ENCODE results near the gene F2RL3.
"Not testable (repeated sequence)": the region's sequence is repeated elsewhere in the genome, so short reads cannot be mapped to it uniquely, and the experiment has no call there.

The F2RL3 gene

DNA sequence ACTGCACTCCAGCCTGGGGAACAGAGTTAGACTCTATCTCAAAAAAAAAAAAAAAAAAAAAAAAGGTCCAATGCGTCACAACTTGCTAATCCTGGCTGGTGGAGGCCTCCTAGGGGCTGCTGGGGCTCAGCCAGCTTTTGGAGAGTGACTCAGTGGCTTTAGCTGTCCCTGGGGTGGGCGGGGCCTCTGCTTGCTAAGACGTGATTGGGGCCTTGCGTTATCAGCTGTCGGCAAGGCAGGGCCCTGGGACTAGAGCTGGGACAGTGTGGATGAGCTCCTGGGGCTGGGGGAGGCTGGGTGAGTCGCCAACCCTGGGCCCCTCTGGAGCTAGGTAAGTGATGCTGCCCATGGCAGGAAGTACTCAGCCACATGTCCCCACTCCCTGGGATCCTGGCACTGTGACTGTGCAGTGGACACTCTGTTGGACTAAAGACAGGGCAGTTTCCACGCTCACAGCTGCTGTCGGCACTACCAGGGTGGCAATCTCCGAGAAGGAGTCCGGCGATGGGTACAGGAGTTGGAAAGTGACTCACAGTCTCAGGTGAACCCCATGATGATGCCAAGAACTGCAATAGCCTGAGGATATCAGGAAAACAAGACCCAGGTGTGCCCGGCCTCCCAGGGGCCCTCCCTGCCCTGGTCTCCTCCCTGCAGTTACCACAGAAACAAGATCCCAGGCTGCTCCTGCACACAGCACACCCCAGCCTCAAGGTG lies 32.2 kb downstream of the F2RL3 start:
- DNase-seq (no peak), ATAC-seq (no peak)
- Mint-ChIP-seq H3K9me3 (peaks cover 5 to 17% of the 10 kb centered on the region in 2 donors), H3K27me3 (no peaks in the 10 kb centered on the region), H3K4me1 (peaks cover 10% of the 10 kb centered on the region), H3K4me3 (no peak overlapping the region), H3K27ac (peak overlapping the region in 1 of 2 donors; percentile 78)

DNA sequence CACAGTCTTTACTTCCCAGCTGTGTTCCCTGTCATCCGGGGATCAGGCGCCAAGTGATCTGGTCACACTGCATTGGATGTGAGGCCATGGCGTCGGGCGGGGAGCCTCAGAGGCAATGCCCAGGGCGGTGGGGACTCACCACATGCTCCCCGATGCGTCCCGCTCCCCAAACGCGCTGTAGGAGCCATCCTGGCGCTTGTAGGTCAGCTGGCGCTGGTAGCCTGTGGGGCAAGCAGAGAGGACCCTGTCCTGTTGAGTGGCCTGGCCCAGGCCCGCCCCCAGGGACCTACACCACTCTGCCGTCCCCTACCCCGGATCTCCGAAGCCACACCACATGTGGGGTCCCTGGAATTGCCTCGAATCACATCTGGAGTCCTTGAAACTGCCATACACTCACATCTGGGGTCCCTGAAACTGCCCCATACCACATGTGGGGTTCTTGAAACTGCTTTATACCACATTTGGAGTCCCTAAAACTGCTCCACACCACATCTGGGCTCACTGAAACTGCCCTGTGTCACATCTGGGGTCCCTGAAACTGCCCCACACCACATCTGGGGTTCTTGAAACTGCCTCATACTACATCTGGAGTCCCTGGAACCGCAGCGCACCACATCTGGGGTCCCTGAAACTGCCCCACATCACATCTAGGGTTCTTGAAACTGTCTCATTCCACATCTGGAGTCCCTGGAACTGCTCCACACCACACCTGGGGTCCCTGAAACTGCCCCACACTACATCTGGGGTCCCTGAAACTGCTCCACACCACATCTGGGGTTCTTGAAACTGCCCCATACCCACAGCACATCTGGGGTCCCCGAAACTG lies 33.2 kb downstream of the F2RL3 start:
- H3K4me1 Mint-ChIP-seq, result peaks cover 10% of the 10 kb centered on the region
- no peaks in the 10 kb centered on the region for H3K27me3 Mint-ChIP-seq
- no peak overlapping the region for H3K4me3 Mint-ChIP-seq
- H3K27ac Mint-ChIP-seq, result peak overlapping the region in 1 of 2 donors; percentile 56
- ATAC-seq (no peak), DNase-seq (no peak)
- H3K9me3 Mint-ChIP-seq, result peaks cover 11 to 25% of the 10 kb centered on the region in 2 donors

DNA sequence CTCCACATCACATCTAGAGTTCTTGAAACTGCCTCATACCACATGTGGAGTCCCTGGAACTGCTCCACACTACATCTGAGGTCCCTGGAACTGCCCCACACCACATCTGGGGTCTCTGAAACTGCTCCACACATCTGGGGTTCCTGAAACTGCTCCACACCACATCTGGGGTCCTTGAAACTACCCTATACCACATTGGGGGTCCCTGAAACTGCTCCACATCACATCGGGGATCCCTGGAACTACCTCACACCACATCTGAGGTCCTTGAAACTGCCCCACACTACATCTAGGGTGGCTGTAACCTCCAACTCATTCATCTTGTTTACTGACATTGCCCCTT lies 33.8 kb downstream of the F2RL3 start:
- Mint-ChIP-seq H3K4me1 (peaks cover 10% of the 10 kb centered on the region), H3K27me3 (no peaks in the 10 kb centered on the region), H3K4me3 (no peak overlapping the region), H3K27ac (peak overlapping the region in 1 of 2 donors; percentile 56), H3K9me3 (peaks cover 12 to 28% of the 10 kb centered on the region in 2 donors)
- ATAC-seq, result no peak
- DNase-seq, result no peak

DNA sequence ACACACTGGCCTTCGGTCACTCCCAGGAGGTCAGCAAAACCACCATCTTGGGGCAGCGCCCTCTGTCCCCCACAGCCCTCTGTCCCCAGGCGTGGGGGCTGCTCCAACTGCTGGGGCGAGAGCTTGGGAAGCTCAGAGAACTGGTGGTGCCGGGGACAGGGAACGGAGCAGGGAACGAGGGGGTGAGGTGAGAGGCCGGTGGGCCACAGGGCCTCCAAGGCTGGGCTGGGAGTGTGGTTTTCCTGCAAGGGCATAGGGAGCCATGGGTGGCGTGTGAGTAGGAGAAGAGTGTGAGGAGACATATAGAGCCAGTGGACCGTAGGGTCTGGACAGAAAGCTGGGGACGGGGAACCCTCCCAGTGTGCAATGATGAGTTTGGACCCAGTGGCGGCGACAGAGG lies 34.1 kb downstream of the F2RL3 start:
- ATAC-seq, result no peak
- peaks cover 12 to 28% of the 10 kb centered on the region in 2 donors for H3K9me3 Mint-ChIP-seq
- no peak overlapping the region for H3K4me3 Mint-ChIP-seq
- peak overlapping the region in 1 of 2 donors; percentile 8 for H3K27ac Mint-ChIP-seq
- no peaks in the 10 kb centered on the region for H3K27me3 Mint-ChIP-seq
- no peak for DNase-seq
- H3K4me1 Mint-ChIP-seq, result peaks cover 10% of the 10 kb centered on the region

DNA sequence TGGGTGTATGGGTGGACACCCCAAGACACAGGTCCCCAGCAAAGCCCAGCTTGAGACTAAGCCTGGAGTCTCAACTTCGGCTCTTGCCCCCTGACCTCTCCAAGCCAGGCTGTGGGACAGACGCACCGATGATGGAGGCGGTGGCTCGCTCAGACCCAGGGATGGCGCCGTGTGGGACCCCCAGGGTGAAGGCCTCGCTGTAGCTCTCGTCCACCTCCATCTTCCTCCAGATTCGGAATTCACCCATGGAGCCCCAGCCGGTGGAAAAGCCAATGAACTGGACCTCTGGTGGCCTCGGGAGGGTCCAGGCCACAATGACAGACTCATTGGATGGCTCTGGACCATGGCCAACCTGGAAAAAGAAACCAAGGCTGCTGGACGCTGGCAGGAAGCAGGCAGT lies 39.1 kb downstream of the F2RL3 start:
- DNase-seq (no peak), ATAC-seq (no peak)
- Mint-ChIP-seq H3K27ac (no peak overlapping the region), H3K4me1 (peaks cover 1% of the 10 kb centered on the region), H3K4me3 (no peak overlapping the region), H3K9me3 (peaks cover 16 to 29% of the 10 kb centered on the region in 2 donors), H3K27me3 (no peaks in the 10 kb centered on the region)

DNA sequence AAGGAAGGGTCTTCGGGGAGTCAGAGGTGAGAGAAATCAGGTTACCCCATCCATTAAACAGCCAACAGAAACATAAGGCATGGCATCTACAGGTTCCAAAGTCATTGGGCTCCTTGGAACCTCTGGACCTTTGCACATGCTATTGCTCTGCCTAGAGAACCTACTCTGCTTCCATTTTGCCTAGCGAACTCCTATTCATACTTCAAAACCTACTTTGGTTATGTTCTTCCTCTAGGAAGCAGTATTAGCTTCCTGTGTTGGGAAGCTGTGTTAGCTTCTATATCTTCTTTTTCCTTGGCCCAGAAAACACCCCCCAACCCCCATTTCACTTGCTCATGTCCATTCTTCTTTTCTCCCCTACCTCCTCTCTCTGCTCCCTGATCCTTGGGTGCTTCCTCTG lies 39.6 kb downstream of the F2RL3 start:
- H3K9me3 Mint-ChIP-seq, result peaks cover 18 to 32% of the 10 kb centered on the region in 2 donors
- H3K4me1 Mint-ChIP-seq, result no peaks in the 10 kb centered on the region
- H3K27ac Mint-ChIP-seq, result no peak overlapping the region
- ATAC-seq (no peak), DNase-seq (no peak)
- H3K4me3 Mint-ChIP-seq, result no peak overlapping the region
- no peaks in the 10 kb centered on the region for H3K27me3 Mint-ChIP-seq

DNA sequence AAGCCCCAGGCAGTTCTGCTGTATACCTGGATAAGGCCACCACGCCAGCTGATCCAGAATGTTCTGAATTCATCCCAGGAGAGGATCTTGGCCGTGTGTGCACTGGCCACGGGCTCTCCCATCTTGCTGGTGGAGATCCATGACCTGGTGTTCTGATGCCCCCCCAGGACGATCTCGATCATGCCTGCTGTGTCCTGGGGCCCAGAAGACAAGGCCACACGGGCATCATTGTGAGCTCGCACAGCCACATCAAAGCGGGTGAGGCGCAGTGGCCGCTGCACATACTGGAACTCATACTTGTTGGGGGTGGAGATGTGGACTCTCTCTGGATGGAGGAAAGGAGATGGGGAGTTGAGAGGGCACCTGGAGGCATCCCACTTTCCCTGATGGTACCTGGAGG lies 40.1 kb downstream of the F2RL3 start:
- no peaks in the 10 kb centered on the region for H3K27me3 Mint-ChIP-seq
- H3K27ac Mint-ChIP-seq, result no peak overlapping the region
- no peaks in the 10 kb centered on the region for H3K4me1 Mint-ChIP-seq
- H3K9me3 Mint-ChIP-seq, result peaks cover 24 to 38% of the 10 kb centered on the region in 2 donors
- no peak overlapping the region for H3K4me3 Mint-ChIP-seq
- no peak for DNase-seq
- no peak for ATAC-seq

DNA sequence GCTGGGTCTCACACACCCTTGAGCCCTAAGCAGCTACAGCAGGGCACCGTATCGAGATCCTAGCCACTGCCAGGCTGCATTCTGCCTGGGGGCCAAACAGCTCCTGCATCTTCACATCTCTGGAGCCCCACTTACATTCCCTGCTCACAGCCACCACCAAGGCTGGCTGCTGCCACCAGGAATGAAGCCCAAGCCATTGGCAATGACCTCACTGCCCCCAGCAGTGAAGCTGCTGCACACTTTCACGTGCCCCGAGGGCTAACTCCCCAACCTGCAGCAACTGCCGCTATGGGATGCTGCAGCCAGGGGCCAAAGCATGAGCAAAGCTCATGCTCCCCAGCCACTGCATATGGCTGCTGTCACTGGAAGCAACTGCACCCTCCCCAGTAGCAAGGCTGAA lies 42.0 kb downstream of the F2RL3 start:
- H3K9me3 Mint-ChIP-seq, result peaks cover 32 to 41% of the 10 kb centered on the region in 2 donors
- no peak overlapping the region for H3K4me3 Mint-ChIP-seq
- ATAC-seq, result no peak

DNA sequence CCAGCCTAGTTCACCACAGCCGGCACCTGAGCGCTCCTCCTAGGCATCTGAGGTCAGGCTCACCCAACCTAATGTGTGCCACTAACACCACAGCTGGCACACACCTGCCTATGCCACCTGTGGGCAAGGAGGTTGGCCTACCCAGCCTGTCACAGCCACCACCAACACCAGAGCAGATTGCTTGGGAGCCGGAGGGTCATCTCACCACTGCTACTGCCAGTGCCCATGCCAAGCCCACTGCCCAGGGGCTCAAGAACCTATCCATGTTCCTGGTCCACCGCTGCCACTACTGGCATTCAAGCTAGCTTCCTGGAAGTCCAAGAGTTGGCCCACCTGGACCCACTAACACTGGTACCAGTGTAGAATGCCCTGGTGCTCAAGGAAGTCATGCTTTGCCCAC lies 42.5 kb downstream of the F2RL3 start:
- Mint-ChIP-seq H3K4me3 (no peak overlapping the region), H3K9me3 (peaks cover 35 to 45% of the 10 kb centered on the region in 2 donors), H3K27me3 (no peaks in the 10 kb centered on the region), H3K27ac (no peak overlapping the region), H3K4me1 (no peaks in the 10 kb centered on the region)
- DNase-seq, result no peak
- ATAC-seq, result no peak

More for the DNA sequence above, 42.0 kb downstream of the F2RL3 start:
- Mint-ChIP-seq H3K27ac (no peak overlapping the region), H3K27me3 (no peaks in the 10 kb centered on the region), H3K4me1 (no peaks in the 10 kb centered on the region)
- no peak for DNase-seq

DNA sequence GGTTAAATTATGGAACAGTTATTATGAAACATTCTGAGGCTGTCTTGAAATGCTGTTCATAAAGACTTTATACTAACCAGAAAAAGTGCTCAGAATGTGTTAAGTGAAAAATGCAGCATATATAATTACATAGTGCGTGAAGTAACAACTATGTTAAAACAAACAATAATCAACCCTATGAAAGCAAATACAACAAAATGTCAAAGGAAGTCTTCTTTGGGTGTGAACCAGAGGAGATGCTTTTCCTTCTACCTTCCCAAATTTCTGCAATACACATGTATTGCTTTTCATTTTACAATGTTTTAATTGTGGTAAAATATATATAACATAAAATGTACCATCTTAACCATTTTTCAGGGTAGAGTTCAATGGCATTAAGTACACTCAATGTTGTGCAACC lies 45.7 kb downstream of the F2RL3 start:
- ATAC-seq, result no peak
- no peaks in the 10 kb centered on the region for H3K4me1 Mint-ChIP-seq
- DNase-seq, result no peak
- H3K4me3 Mint-ChIP-seq, result no peak overlapping the region
- no peaks in the 10 kb centered on the region for H3K27me3 Mint-ChIP-seq
- no peak overlapping the region for H3K27ac Mint-ChIP-seq
- H3K9me3 Mint-ChIP-seq, result peaks cover 28 to 29% of the 10 kb centered on the region in 2 donors

DNA sequence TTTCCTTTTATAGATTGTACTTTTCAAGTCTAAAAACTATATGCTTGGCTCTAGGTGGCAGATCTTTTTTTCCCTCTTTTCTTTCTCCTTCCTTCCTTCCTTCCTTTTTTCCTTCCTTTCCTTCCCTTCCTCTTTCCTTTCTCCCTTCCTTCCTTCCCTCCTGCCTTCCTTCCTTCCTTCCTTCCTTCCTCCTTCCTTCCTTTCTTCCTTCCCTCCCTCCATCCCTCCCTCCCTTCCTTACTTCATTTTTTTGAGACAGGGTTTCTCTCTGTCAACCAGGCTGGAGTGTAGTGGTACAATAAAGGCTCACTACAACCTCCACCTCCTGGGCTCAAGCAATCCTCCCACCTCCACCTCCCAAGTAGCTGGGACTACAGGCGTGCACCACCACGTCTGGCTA lies 48.1 kb downstream of the F2RL3 start:
- ATAC-seq, result no peak
- peak overlapping the region in 1 of 2 donors; percentile 54 for H3K27ac Mint-ChIP-seq

DNA sequence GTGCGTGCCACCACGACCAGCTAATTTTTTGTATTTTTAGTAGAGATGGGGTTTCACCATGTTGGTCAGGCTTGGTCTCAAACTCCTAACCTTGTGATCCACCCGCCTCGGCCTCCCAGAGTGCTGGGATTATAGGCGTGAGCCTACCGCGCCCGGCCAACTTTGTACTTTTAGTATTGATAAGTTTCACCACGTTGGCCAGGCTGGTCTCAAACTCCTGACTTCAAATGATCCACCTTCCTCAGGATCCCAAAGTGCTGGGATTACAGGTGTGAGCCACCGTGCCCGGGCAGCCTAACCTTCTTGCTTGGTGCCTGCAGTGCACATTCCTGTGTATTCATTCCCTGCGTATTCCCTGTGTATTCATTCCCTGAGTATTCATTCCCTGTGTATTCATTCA lies 49.0 kb downstream of the F2RL3 start:
- not testable (repeated sequence) for H3K4me3 Mint-ChIP-seq, DNase-seq, ATAC-seq, H3K4me1 Mint-ChIP-seq, H3K27me3 Mint-ChIP-seq, H3K27ac Mint-ChIP-seq
- H3K9me3 Mint-ChIP-seq, result peaks cover 24 to 28% of the 10 kb centered on the region in 2 donors

More for the DNA sequence above, 48.1 kb downstream of the F2RL3 start:
- no peaks in the 10 kb centered on the region for H3K27me3 Mint-ChIP-seq
- H3K9me3 Mint-ChIP-seq, result peaks cover 24 to 28% of the 10 kb centered on the region in 2 donors
- DNase-seq, result no peak
- H3K4me1 Mint-ChIP-seq, result no peaks in the 10 kb centered on the region
- H3K4me3 Mint-ChIP-seq, result no peak overlapping the region

DNA sequence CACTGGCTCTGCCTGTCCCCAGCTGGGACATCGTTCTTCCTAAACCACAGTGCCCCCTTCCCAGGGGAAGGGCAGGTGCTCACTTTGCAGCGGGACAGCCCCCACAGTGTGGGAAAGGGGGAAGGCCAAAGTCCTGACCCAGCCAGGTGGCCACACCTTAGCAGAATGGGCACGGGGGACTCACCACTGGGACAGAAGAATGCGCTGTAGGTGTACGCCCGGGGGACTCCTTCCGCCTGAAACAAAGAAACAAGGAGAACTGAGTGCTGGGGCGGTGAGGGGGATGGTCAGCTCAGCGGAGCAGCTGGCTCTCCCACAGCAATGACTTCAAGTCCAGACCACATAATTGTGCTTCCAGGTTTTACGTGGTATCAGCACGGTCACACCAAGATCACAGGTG lies 49.4 kb downstream of the F2RL3 start:
- no peak overlapping the region for H3K27ac Mint-ChIP-seq
- ATAC-seq (no peak), DNase-seq (no peak)
- H3K4me3 Mint-ChIP-seq, result no peak overlapping the region
- H3K27me3 Mint-ChIP-seq, result no peaks in the 10 kb centered on the region
- no peaks in the 10 kb centered on the region for H3K4me1 Mint-ChIP-seq
- peaks cover 24 to 26% of the 10 kb centered on the region in 2 donors for H3K9me3 Mint-ChIP-seq

DNA sequence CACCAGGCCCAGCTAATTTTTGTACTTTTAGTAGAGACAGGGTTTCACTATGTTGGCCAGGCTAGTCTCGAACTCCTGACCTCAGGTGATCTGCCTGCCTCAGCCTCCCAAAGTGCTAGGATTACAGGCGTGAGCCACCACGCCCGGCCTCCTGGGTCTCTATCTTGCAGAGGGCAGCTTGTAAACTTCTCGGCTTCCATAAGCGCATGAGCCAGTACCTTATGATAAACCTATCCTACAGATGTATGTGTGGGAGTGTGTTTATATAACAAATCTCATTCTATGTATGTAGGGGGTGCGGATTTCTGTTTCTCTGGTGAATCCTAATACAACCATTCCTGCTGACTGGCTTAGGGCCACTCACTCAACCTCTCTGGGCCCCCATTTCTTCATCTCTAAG lies 51.3 kb downstream of the F2RL3 start:
- H3K4me3 Mint-ChIP-seq, DNase-seq, H3K27ac Mint-ChIP-seq, ATAC-seq, H3K27me3 Mint-ChIP-seq, H3K4me1 Mint-ChIP-seq: not testable (repeated sequence)
- H3K9me3 Mint-ChIP-seq, result peaks cover 10 to 12% of the 10 kb centered on the region in 2 donors

DNA sequence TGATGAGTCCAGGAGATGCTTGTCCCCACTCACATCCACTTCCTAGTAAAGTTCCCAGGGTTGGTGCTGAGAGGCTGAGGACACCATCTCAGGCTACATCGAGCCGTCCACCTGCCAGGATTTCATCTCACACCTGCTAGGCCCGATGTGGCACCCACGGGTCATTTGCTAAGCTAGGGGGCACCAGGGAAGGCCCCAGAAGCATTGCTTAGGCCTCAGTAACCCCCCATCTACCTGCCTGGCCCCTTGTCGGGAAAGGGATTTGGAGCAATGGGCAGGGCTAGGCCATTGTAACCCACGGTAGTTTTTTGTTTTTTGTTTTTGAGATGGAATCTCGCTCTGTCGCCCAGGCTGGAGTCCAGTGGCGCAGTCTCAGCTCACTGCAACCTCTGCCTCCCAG lies 51.8 kb downstream of the F2RL3 start:
- Mint-ChIP-seq H3K4me1 (no peaks in the 10 kb centered on the region), H3K4me3 (no peak overlapping the region), H3K9me3 (peaks cover 5 to 7% of the 10 kb centered on the region in 2 donors), H3K27ac (no peak overlapping the region), H3K27me3 (no peaks in the 10 kb centered on the region)
- ATAC-seq (no peak), DNase-seq (no peak)

All from stimulated activated naive CD8-positive, alpha-beta T cell treated with anti-CD3 and anti-CD28 coated beads, Interleukin-15, amount 100 ng/mL, for 72 hours (primary cell).